Lower leg skin (tissue), 4 donors: Measurements from ENCODE around the gene MSL2. TPM values are rescaled to one million over a fixed set of nuclear protein-coding genes. Genes with fewer than 3 reads are reported as not detected.

Experiments
- DNase-seq, 2 donors: peaks; one replicate each; pipeline ENCODE4 v3.0.0-alpha.2; 2019; ENCODE audit warnings: low spot score in 2 of 2
- H3K4me3 ChIP-seq: fragments of 200-600 bp; sonication (generic); 2 replicates; pipeline ENCODE4 v1.5.1; 2017; ENCODE audit warnings: mild to moderate bottlenecking, low read depth; ENCODE audit not compliant: poor library complexity, severe bottlenecking
- POLR2A ChIP-seq, 2 donors: fragments of 450-650 bp; IDR thresholded peaks; one replicate each; pipeline ENCODE4 v1.6.1; 2016 to 2017; ENCODE audit warnings: antibody characterized with exemption in 2 of 2, mild to moderate bottlenecking in 1 of 2, moderate library complexity in 1 of 2
- WGBS, 2 donors: methylation state at CpG; one replicate each; pipeline ENCODE4 v1.1.5; 2018; 5-methylcytosine and 5-hydroxymethylcytosine counted together
- intact Hi-C: fragments of 100-400 bp; cut with DNase I; formaldehyde crosslinking; loops from one replicate; pipeline ENCODE4 v1.15.0; 2023; ENCODE audit warnings: low total_unique reads
- total RNA-seq, 4 donors: library from RNA; depleted of rRNA; stranded (reverse); fragments of >200 nt; gene quantifications; one replicate each; pipeline ENCODE4 v1.1.0, GENCODE V29; 2016
- TF ChIP-seq, protein P1 (sequence below), 3 donors: fragments of 450-650 bp; IDR thresholded peaks; one replicate each; pipeline ENCODE4 v1.5.1; 2016; ENCODE audit warnings: antibody characterized with exemption in 3 of 3, mild to moderate bottlenecking in 3 of 3, moderate library complexity in 2 of 3

Gene MSL2
- total RNA-seq, 4 donors from 2014 or later: 26.9 to 38.0 (median 30.4) TPM

DNA sequence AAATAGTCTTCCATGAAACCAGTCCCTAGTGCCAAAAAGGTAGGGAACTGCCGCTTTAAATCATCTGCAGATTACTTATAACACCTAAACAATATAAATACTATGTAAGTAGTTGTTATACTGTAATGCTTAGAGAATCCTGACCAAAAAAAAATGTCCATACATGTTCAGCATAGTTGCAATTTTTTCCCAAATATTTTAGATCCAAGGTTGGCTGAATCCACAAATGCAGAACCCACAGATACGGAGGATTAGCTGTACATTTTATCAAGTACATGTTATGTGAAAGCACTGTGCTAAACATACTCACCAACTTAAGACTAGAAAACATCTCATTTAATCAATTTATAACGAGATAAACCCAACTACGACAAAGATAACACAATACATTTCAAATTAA, 9.3 kb downstream of the MSL2 start:
- intact Hi-C loops: no loop called here
- H3K4me3 ChIP-seq: no peak overlapping the region
- WGBS, 2 donors: 70 to 73% methylated on average over 4 of the region's 4 CpGs

GRCh38 chr3:136186344-136186743, 9.8 kb downstream of the MSL2 start:
- DNase-seq: no peak
- intact Hi-C loops: no loop called here
- TF ChIP-seq, protein P1, sequence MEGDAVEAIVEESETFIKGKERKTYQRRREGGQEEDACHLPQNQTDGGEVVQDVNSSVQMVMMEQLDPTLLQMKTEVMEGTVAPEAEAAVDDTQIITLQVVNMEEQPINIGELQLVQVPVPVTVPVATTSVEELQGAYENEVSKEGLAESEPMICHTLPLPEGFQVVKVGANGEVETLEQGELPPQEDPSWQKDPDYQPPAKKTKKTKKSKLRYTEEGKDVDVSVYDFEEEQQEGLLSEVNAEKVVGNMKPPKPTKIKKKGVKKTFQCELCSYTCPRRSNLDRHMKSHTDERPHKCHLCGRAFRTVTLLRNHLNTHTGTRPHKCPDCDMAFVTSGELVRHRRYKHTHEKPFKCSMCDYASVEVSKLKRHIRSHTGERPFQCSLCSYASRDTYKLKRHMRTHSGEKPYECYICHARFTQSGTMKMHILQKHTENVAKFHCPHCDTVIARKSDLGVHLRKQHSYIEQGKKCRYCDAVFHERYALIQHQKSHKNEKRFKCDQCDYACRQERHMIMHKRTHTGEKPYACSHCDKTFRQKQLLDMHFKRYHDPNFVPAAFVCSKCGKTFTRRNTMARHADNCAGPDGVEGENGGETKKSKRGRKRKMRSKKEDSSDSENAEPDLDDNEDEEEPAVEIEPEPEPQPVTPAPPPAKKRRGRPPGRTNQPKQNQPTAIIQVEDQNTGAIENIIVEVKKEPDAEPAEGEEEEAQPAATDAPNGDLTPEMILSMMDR (IDR thresholded peaks at IDR 0.05): no peak
- TF ChIP-seq POLR2A (IDR thresholded peaks at IDR 0.05): no peak
- 51% methylated on average over 3 of the region's 3 CpGs for WGBS, 2 donors
- H3K4me3 ChIP-seq: no peak overlapping the region

More for the DNA sequence above, 9.3 kb downstream of the MSL2 start:
- DNase-seq: no peak
- TF ChIP-seq POLR2A (IDR thresholded peaks at IDR 0.05): no peak
- TF ChIP-seq, protein P1 (IDR thresholded peaks at IDR 0.05): no peak

- intact Hi-C loops: no loop called here
These were observed 11.4 kb downstream of the MSL2 start for GRCh38 chr3:136184703-136185102.

GRCh38 chr3:136181741-136182140, 14.4 kb downstream of the MSL2 start:
- 89 to 94% methylated on average over 8 of the region's 8 CpGs for WGBS, 2 donors
- intact Hi-C loops: no loop called here

More at GRCh38 chr3:136184703-136185102, 11.4 kb downstream of the MSL2 start:
- H3K4me3 ChIP-seq: no peak overlapping the region
- TF ChIP-seq, protein P1 (IDR thresholded peaks at IDR 0.05): no peak
- no peak for TF ChIP-seq POLR2A (IDR thresholded peaks at IDR 0.05)
- WGBS, 2 donors: 69 to 80% methylated on average over 2 of the region's 2 CpGs
- no peak for DNase-seq

GRCh38 chr3:136177876-136178275, 18.3 kb downstream of the MSL2 start:
- WGBS, 2 donors: 55 to 63% methylated on average over 4 of the region's 4 CpGs
- TF ChIP-seq, protein P1 (IDR thresholded peaks at IDR 0.05): no peak
- TF ChIP-seq POLR2A (IDR thresholded peaks at IDR 0.05): no peak

More at GRCh38 chr3:136181741-136182140, 14.4 kb downstream of the MSL2 start:
- no peak for DNase-seq
- TF ChIP-seq, protein P1 (IDR thresholded peaks at IDR 0.05): no peak
- TF ChIP-seq POLR2A (IDR thresholded peaks at IDR 0.05): no peak
- no peak overlapping the region for H3K4me3 ChIP-seq

DNA sequence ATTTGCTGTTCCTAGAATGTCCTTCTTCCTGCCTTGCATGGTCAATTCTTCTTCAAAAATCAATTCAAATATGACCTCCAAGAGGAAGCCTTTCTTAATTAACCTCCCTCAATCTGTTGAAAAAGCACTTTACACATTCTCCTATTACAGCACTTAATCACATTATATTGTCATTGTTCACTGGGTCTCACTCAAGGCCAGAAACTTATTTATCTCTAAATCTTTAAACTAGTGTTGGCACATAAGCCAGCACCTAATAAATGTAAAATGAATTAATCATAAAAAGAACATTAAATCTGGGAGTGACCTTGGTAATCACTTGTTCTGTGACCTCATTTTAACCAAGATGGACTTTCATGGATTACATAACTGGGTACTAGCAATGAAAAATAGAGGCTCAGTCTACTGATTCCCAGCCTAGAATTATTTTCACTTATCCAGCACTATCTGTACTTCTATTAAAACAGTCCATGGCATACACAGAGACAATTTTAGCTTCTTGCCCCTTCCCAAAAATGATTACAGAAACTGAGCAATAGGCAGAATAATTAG, 22.1 kb downstream of the MSL2 start:
- no peak overlapping the region for H3K4me3 ChIP-seq
- intact Hi-C loops: no loop called here
- no peak for DNase-seq
- TF ChIP-seq, protein P1 (IDR thresholded peaks at IDR 0.05): no peak
- no peak for TF ChIP-seq POLR2A (IDR thresholded peaks at IDR 0.05)

More at GRCh38 chr3:136177876-136178275, 18.3 kb downstream of the MSL2 start:
- no peak for DNase-seq
- H3K4me3 ChIP-seq: no peak overlapping the region
- intact Hi-C loops: no loop called here
